GM23248 (cell line): ENCODE results near the gene ABCG8.

ENCODE experiments used
- EZH2 ChIP-seq: fragments of 200-600 bp; sonication (generic); IDR thresholded peaks from 2 replicates; pipeline ENCODE4 v1.6.1; 2018; ENCODE audit warnings: antibody characterized with exemption, mild to moderate bottlenecking; ENCODE audit not compliant: insufficient read depth, poor library complexity, severe bottlenecking
- EZH2phosphoT487 ChIP-seq: fragments of 200-600 bp; sonication (generic); IDR thresholded peaks from 2 replicates; pipeline ENCODE4 v1.6.1; 2018; ENCODE audit warnings: antibody characterized with exemption, moderate library complexity, mild to moderate bottlenecking, low read depth; ENCODE audit not compliant: insufficient read depth

DNA sequence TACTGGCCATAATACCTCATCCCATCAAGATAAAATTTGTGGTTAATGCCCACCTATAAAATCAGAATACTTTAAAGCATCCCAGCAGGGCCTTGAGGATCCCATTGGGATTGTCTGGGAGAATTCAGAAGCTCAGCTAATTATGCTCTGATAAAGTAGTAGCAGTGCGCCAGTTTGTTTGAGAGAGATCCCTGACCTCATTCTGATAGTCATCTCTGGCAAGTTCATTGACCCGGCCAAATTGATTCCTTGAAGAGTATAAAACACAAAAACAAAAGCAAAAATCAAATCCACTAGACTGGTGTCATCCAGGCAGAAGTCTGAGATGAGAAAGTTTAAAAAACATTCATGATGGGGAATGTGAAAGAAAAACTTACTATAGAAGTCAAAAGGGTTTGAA is 14.3 kb upstream of the ABCG8 start:
- no peak for TF ChIP-seq EZH2
- TF ChIP-seq EZH2phosphoT487 = no peak
